ENCODE data around the gene TAF9B.

TAF9B gene

GRCh38 chrX:78124307-78124706 is 15.1 kb downstream of the TAF9B start:
- in situ Hi-C loops (cut with HindIII; ENCODE audit: low sequenced_read_pairs), result no loop called here
- H3K4me3 ChIP-seq (ENCODE audit: low read depth, low read length), result no peak overlapping the region
- DNase-seq (ENCODE audit: low read depth, low spot score), result no peak
- peak; percentile 26 for TF ChIP-seq CTCF (IDR thresholded peaks at IDR 0.05; ENCODE audit: low read depth, low read length)

GRCh38 chrX:78123190-78123589 is 16.3 kb downstream of the TAF9B start:
- DNase-seq (ENCODE audit: low read depth, low spot score), result peak; percentile 49
- in situ Hi-C loops (cut with HindIII; ENCODE audit: low sequenced_read_pairs), result no loop called here
- TF ChIP-seq CTCF (IDR thresholded peaks at IDR 0.05; ENCODE audit: low read depth, low read length), result no peak
- no peak overlapping the region for H3K4me3 ChIP-seq (ENCODE audit: low read depth, low read length)

DNA sequence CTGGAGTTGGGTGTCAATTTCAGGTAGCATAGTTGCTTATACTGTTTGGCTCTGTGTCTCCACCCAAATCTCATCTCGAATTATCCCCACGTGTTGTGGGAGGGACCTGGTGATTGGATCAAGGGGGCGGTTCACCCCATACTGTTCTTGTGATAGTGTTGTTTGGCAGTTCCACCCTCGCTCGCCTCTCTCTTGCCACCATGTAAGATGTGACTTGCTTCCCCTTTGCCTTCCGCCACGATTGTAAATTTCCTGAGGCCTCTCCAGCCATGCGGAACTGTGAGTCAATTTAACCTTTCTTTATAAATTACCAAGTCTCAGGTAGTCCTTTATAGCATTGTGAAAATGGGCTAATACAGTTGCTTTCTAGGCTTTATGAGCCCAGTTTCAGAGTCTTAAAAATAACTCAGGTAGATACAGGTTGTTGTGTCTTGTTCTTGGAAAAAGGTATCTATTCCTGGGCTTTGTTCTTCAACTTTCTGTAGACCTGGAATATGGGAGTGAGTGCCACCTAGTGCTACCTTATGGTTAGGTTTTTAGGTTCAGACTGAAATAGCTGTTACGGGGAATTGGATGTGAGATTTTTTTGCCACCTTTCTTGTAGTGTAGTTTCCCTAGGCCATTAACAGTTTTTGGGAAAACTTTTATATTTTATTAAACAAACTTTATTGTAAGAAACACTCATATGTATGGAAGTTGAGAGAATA is 19.8 kb downstream of the TAF9B start:
- DNase-seq (ENCODE audit: low read depth, low spot score), result no peak
- no peak overlapping the region for H3K4me3 ChIP-seq (ENCODE audit: low read depth, low read length)
- in situ Hi-C loops (cut with HindIII; ENCODE audit: low sequenced_read_pairs), result no loop called here
- peak; percentile 27 for TF ChIP-seq CTCF (IDR thresholded peaks at IDR 0.05; ENCODE audit: low read depth, low read length)

DNA sequence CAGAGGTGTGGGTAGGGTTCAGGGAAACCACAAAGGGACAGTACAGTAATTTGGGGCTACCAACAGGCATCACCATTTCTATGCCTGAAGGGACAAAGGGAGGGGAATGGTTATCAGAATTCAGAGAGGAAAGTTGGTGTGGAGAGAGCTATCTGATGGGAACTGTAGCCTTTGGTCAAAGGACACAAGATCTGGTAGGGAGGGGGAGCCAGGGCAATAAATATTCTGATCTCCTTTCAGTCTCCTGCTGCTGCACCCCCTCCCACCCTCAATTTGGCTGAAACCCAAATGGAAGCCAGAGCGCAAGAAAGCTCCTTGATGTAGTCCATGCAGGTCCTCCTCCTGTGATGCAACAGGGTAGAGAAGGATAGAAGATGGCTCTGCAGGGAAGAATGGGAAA is 20.8 kb downstream of the TAF9B start:
- no peak for TF ChIP-seq CTCF (IDR thresholded peaks at IDR 0.05; ENCODE audit: low read depth, low read length)
- in situ Hi-C loops (cut with HindIII; ENCODE audit: low sequenced_read_pairs), result no loop called here
- H3K4me3 ChIP-seq (ENCODE audit: low read depth, low read length), result no peak overlapping the region

GRCh38 chrX:78116766-78117165 is 22.7 kb downstream of the TAF9B start:
- TF ChIP-seq CTCF (IDR thresholded peaks at IDR 0.05; ENCODE audit: low read depth, low read length), result no peak
- no peak for DNase-seq (ENCODE audit: low read depth, low spot score)
- no peak overlapping the region for H3K4me3 ChIP-seq (ENCODE audit: low read depth, low read length)
- in situ Hi-C loops (cut with HindIII; ENCODE audit: low sequenced_read_pairs), result no loop called here

More for the DNA sequence above, 20.8 kb downstream of the TAF9B start:
- DNase-seq (ENCODE audit: low read depth, low spot score), result no peak

DNA sequence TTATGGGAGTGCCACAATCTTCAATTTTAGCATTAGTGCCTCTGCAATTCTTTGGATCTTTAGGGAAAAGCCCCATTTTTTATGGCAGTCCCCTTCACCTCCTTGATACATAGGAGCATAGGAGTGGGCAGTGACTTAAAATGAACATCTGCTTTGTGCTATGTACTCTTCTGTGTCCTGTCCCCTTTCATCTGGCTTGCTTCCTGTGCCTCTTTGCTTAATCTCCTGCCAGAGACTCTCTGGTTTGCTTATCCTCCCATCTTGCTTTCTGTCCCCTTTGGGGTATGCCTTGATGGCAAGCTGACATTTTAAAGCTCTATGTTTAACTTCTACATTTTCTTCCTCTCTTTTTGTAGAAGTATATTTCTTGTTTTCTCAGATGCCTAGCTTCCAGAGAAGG is 23.1 kb downstream of the TAF9B start:
- in situ Hi-C loops (cut with HindIII; ENCODE audit: low sequenced_read_pairs), result no loop called here
- no peak for TF ChIP-seq CTCF (IDR thresholded peaks at IDR 0.05; ENCODE audit: low read depth, low read length)

More for the DNA sequence above, 23.1 kb downstream of the TAF9B start:
- no peak for DNase-seq (ENCODE audit: low read depth, low spot score)
- no peak overlapping the region for H3K4me3 ChIP-seq (ENCODE audit: low read depth, low read length)

Measured in astrocyte of the spinal cord (primary cell).